Measurements from ENCODE around the gene GNAI2. TPM values are rescaled to one million over a fixed set of nuclear protein-coding genes. Genes with fewer than 3 reads are reported as not detected.
A peak's percentile ranks its signal among the peaks of the same experiment; 100 is the strongest.

Gene GNAI2
- total RNA-seq, 4 donors from 2014 or later: 149 to 297 (median 239) TPM

- H3K4me1 ChIP-seq: peaks cover 22 to 32% (median 29%) of the 10 kb centered on the region in 4 donors
- H3K9me3 ChIP-seq: no peaks in the 10 kb centered on the region
- no peak overlapping the region for H3K4me3 ChIP-seq
- no peaks in the 10 kb centered on the region for H3K36me3 ChIP-seq
- DNase-seq (ENCODE audit: extremely low spot score): no peak
- H3K27me3 ChIP-seq: no peaks in the 10 kb centered on the region
- 76% methylated on average over 5 of the region's 5 CpGs for WGBS
- H3K27ac ChIP-seq (replicated peaks in 1 of 4): no peak overlapping the region
- TF ChIP-seq POLR2A (IDR thresholded peaks at IDR 0.05; ENCODE audit: low read depth): no peak
- intact Hi-C loops (cut with DNase I): no loop called here
Observed at GRCh38 chr3:50231581-50231980, 4.4 kb upstream of the GNAI2 start.

DNA sequence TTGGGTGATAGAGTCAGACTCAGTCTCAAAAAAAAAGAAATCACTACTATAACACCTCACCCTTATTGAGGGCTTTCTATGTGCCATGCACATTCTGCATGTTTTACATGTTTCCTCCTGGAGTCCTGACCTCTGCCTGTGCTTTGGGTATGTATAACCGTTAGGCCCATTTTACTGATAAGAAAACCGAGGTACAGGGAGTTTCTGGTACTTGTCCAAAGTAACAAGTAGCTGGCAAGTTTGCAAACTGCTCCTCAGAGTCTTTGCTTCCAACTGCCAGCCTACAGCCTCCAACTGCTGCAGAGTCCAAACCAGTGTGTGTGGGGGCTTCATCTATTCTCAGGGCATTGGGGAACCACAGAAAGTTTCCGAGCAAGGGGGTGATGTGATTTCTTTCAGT lies 3.7 kb upstream of the GNAI2 start:
- Histone ChIP-seq H3K4me1 (peaks cover 20 to 30% (median 28%) of the 10 kb centered on the region in 4 donors), H3K27me3 (no peaks in the 10 kb centered on the region), H3K4me3 (no peak overlapping the region), H3K27ac (replicated peaks in 1 of 4) (no peak overlapping the region), H3K36me3 (no peaks in the 10 kb centered on the region), H3K9me3 (no peaks in the 10 kb centered on the region)
- 82% methylated on average over 3 of the region's 3 CpGs for WGBS
- no peak for DNase-seq (ENCODE audit: extremely low spot score)
- TF ChIP-seq POLR2AphosphoS5 (IDR thresholded peaks at IDR 0.05) (no peak), EP300 (IDR thresholded peaks at IDR 0.05) (no peak), POLR2A (IDR thresholded peaks at IDR 0.05; ENCODE audit: low read depth) (no peak)
- TF ChIP-seq, protein P1, sequence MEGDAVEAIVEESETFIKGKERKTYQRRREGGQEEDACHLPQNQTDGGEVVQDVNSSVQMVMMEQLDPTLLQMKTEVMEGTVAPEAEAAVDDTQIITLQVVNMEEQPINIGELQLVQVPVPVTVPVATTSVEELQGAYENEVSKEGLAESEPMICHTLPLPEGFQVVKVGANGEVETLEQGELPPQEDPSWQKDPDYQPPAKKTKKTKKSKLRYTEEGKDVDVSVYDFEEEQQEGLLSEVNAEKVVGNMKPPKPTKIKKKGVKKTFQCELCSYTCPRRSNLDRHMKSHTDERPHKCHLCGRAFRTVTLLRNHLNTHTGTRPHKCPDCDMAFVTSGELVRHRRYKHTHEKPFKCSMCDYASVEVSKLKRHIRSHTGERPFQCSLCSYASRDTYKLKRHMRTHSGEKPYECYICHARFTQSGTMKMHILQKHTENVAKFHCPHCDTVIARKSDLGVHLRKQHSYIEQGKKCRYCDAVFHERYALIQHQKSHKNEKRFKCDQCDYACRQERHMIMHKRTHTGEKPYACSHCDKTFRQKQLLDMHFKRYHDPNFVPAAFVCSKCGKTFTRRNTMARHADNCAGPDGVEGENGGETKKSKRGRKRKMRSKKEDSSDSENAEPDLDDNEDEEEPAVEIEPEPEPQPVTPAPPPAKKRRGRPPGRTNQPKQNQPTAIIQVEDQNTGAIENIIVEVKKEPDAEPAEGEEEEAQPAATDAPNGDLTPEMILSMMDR (IDR thresholded peaks at IDR 0.05): no peak
- intact Hi-C loops (cut with DNase I): no loop called here

- H3K36me3 ChIP-seq: no peaks in the 10 kb centered on the region
- 89% methylated on average over 4 of the region's 4 CpGs for WGBS
- peaks cover 17 to 33% (median 30%) of the 10 kb centered on the region in 4 donors for H3K4me1 ChIP-seq
- no peak for DNase-seq (ENCODE audit: extremely low spot score)
- no peak overlapping the region for H3K4me3 ChIP-seq
- H3K9me3 ChIP-seq: no peaks in the 10 kb centered on the region
- H3K27ac ChIP-seq (replicated peaks in 1 of 4): no peak overlapping the region
- TF ChIP-seq POLR2A (IDR thresholded peaks at IDR 0.05; ENCODE audit: low read depth) (no peak), EP300 (IDR thresholded peaks at IDR 0.05) (no peak)
- TF ChIP-seq, protein P1 (IDR thresholded peaks at IDR 0.05): no peak
- no peaks in the 10 kb centered on the region for H3K27me3 ChIP-seq
- intact Hi-C loops (cut with DNase I): no loop called here
Observed at GRCh38 chr3:50233176-50233575, 2.8 kb upstream of the GNAI2 start.

DNA sequence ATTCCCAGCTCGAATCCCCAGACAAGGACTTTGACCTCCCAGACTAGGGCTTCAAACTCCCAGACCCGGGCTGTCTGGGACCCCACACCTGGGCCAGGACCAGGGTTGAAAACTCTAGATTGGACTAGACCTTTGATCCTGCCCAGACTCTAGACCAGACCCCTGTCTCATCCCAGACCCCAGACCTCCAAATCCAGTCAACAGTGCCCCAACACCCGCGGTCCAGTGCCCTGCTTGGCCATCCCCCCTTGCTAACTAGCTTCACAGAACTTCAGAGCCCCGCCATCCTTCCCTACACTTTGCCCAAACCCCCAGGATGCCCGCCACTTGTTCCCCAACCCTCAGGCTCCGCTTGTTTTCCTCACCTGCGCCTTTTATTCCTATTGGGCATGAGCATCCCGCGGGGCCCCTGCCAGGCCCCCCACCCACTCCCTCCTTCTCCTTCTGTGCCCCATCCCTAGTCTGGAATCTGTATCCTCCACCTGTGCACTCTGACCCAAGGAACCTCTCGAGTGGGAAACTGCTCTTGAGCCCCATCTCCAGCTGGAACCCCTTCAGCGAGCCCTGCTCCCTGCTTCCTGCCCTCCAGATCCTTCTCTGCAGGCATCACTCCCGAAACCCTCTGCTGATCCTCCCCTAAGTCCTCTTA lies 604 bp downstream of the GNAI2 start:
- Histone ChIP-seq H3K36me3 (peaks cover 0 to 11% (median 4%) of the 10 kb centered on the region in 4 donors), H3K27ac (replicated peaks in 1 of 4) (peak overlapping the region; percentile 88 to 92 (median 90)), H3K27me3 (no peaks in the 10 kb centered on the region), H3K4me3 (peak overlapping the region; percentile 64 to 94 (median 80)), H3K9me3 (no peaks in the 10 kb centered on the region), H3K4me1 (peaks cover 51 to 63% (median 59%) of the 10 kb centered on the region in 4 donors)
- TF ChIP-seq, protein P1 (IDR thresholded peaks at IDR 0.05): no peak
- intact Hi-C loops (cut with DNase I): no loop called here
- DNase-seq (ENCODE audit: extremely low spot score): no peak
- 2% methylated on average over 13 of the region's 13 CpGs for WGBS

DNA sequence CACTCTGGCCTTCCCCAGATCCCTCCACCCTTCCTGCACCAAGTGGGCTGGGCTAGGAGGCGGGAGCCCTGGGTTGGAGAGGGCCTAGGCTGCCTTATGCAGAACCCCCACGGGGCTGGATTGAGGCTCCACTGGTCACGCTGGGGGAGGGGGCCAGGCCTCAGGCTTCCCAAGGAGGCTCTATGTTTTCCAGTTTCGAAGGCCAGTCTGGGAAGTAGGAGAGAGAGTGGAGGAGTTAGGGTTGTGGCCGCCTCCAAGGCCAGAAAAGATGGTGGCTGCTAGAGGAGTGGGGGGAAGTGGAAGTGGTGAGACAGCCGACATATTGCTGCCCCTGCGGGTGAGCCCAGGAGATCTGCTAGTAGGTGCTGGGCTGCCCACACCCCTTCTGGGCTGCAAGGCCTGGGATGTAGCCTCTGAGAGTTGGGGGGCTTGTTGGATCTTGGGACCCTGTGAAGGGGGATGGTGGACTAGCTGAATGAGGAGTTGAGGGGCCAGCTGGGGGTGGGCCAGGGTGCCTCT lies 1.2 kb downstream of the GNAI2 start:
- H3K4me1 ChIP-seq: peaks cover 57 to 69% (median 65%) of the 10 kb centered on the region in 4 donors
- no peaks in the 10 kb centered on the region for H3K27me3 ChIP-seq
- TF ChIP-seq POLR2AphosphoS5 (IDR thresholded peaks at IDR 0.05): no peak
- no peak for TF ChIP-seq EP300 (IDR thresholded peaks at IDR 0.05)
- TF ChIP-seq, protein P1 (IDR thresholded peaks at IDR 0.05): no peak
- no peak for TF ChIP-seq POLR2A (IDR thresholded peaks at IDR 0.05; ENCODE audit: low read depth)
- no peak for DNase-seq (ENCODE audit: extremely low spot score)
- H3K9me3 ChIP-seq: no peaks in the 10 kb centered on the region
- peak overlapping the region; percentile 88 to 92 (median 90) for H3K27ac ChIP-seq (replicated peaks in 1 of 4)
- WGBS: 0% methylated on average over 7 of the region's 7 CpGs
- H3K36me3 ChIP-seq: peaks cover 0 to 11% (median 4%) of the 10 kb centered on the region in 4 donors
- intact Hi-C loops (cut with DNase I): no loop called here
- peak overlapping the region; percentile 64 to 94 (median 80) for H3K4me3 ChIP-seq
